H9 (cell line): ENCODE measurements around the gene EPHA4. TPM values are rescaled to one million over a fixed set of nuclear protein-coding genes. Genes with fewer than 3 reads are reported as not detected.
A peak's percentile ranks its signal among the peaks of the same experiment; 100 is the strongest.

Source experiments
- DNase-seq: peaks from one replicate; pipeline ENCODE4 v3.0.0-alpha.2; 2017
- H2AFZ ChIP-seq: one replicate; pipeline ENCODE4 v1.6.1; 2013; ENCODE audit warnings: mild to moderate bottlenecking, low read length, control low read depth, moderate library complexity
- H2AK5ac ChIP-seq: 2 replicates; pipeline ENCODE4 v1.6.1; 2013; ENCODE audit warnings: low read length, control low read depth, mixed read lengths; ENCODE audit not compliant: insufficient read length
- H2BK120ac ChIP-seq: one replicate; pipeline ENCODE4 v1.6.1; 2013; ENCODE audit warnings: low read depth, mild to moderate bottlenecking, low read length, control low read depth, inconsistent platforms; ENCODE audit not compliant: poor library complexity, severe bottlenecking
- H2BK12ac ChIP-seq: 2 replicates; pipeline ENCODE4 v1.6.1; 2013; ENCODE audit warnings: low read length, control low read depth, mixed read lengths, low read depth; ENCODE audit not compliant: insufficient read length
- H2BK15ac ChIP-seq: 2 replicates; pipeline ENCODE4 v1.6.1; 2013; ENCODE audit warnings: low read depth, low read length, control low read depth
- H2BK20ac ChIP-seq: one replicate; pipeline ENCODE4 v1.6.1; 2013; ENCODE audit warnings: low read depth, mild to moderate bottlenecking, low read length, control low read depth, inconsistent platforms; ENCODE audit not compliant: poor library complexity, severe bottlenecking
- H2BK5ac ChIP-seq: 2 replicates; pipeline ENCODE4 v1.6.1; 2013; ENCODE audit warnings: low read length, control low read depth, mixed read lengths; ENCODE audit not compliant: insufficient read length
- H3K14ac ChIP-seq: 2 replicates; pipeline ENCODE4 v1.6.1; 2013; ENCODE audit warnings: low read length, control low read depth; ENCODE audit not compliant: insufficient read depth
- H3K18ac ChIP-seq: 2 replicates; pipeline ENCODE4 v1.6.1; 2013; ENCODE audit warnings: low read depth, mild to moderate bottlenecking, mixed read lengths, low read length, control low read depth; ENCODE audit not compliant: insufficient read length
- H3K23ac ChIP-seq: 2 replicates; pipeline ENCODE4 v1.6.1; 2013; ENCODE audit warnings: low read length, control low read depth, mixed read lengths, low read depth; ENCODE audit not compliant: insufficient read length
- H3K23me2 ChIP-seq: 2 replicates; pipeline ENCODE4 v1.6.1; 2013; ENCODE audit warnings: low read depth, mild to moderate bottlenecking, mixed read lengths, low read length, control low read depth; ENCODE audit not compliant: insufficient read length, poor library complexity, severe bottlenecking
- H3K27ac ChIP-seq: 2 replicates; pipeline ENCODE4 v1.5.1; 2013; ENCODE audit warnings: low read length, control low read depth, mixed read lengths, low read depth; ENCODE audit not compliant: insufficient read length
- H3K27me3 ChIP-seq: 2 replicates; pipeline ENCODE4 v1.6.1; 2013; ENCODE audit warnings: low read length, control low read depth, inconsistent platforms; ENCODE audit not compliant: insufficient read depth
- H3K4ac ChIP-seq: 2 replicates; pipeline ENCODE4 v1.6.1; 2013; ENCODE audit warnings: low read depth, mild to moderate bottlenecking, control low read depth, inconsistent platforms, low read length, moderate library complexity
- H3K4me1 ChIP-seq: 2 replicates; pipeline ENCODE4 v1.6.1; 2013; ENCODE audit warnings: low read length, control low read depth, inconsistent platforms; ENCODE audit not compliant: insufficient read depth
- H3K4me2 ChIP-seq: 2 replicates; pipeline ENCODE4 v1.6.1; 2013; ENCODE audit warnings: low read length, control low read depth, mixed read lengths; ENCODE audit not compliant: insufficient read length, insufficient read depth
- H3K56ac ChIP-seq: 2 replicates; pipeline ENCODE4 v1.6.1; 2013; ENCODE audit warnings: low read depth, mild to moderate bottlenecking, mixed read lengths, low read length, control low read depth; ENCODE audit not compliant: insufficient read length
- H3K79me1 ChIP-seq: 2 replicates; pipeline ENCODE4 v1.6.1; 2013; ENCODE audit warnings: low read depth, mild to moderate bottlenecking, moderate library complexity, low read length, control low read depth, inconsistent platforms; ENCODE audit not compliant: insufficient read depth, poor library complexity, severe bottlenecking
- H3K79me2 ChIP-seq: 2 replicates; pipeline ENCODE4 v1.6.1; 2013; ENCODE audit warnings: low read length, control low read depth, inconsistent platforms; ENCODE audit not compliant: insufficient read depth
- H3K9ac ChIP-seq: 2 replicates; pipeline ENCODE4 v1.6.1; 2013; ENCODE audit warnings: low read length, control low read depth, mixed read lengths; ENCODE audit not compliant: insufficient read length; ENCODE audit errors: extremely low read depth
- H3K9me3 ChIP-seq: one replicate; pipeline ENCODE4 v1.6.1; 2013; ENCODE audit warnings: low read depth, low read length, inconsistent platforms; ENCODE audit not compliant: control insufficient read depth
- H3T11ph ChIP-seq: one replicate; pipeline ENCODE4 v1.6.1; 2013; ENCODE audit warnings: mild to moderate bottlenecking, low read length, control low read depth, inconsistent platforms
- H4K20me1 ChIP-seq: one replicate; pipeline ENCODE4 v1.6.1; 2013; ENCODE audit not compliant: control insufficient read depth, insufficient read length, insufficient read depth
- H4K5ac ChIP-seq: 2 replicates; pipeline ENCODE4 v1.6.1; 2013; ENCODE audit warnings: low read depth, mild to moderate bottlenecking, mixed read lengths, low read length, control low read depth; ENCODE audit not compliant: insufficient read length
- H4K8ac ChIP-seq: replicated peaks from 2 replicates; pipeline ENCODE4 v1.6.1; 2013; ENCODE audit warnings: low read length, control low read depth, mixed read lengths, low read depth; ENCODE audit not compliant: insufficient read length
- H4K91ac ChIP-seq: 2 replicates; pipeline ENCODE4 v1.6.1; 2013; ENCODE audit warnings: low read depth, mild to moderate bottlenecking, moderate library complexity, mixed read lengths, low read length, control low read depth; ENCODE audit not compliant: insufficient read length
- H3K27ac Mint-ChIP-seq, 3 experiments: 2 replicates in 2 of 3; 3 replicates in 1 of 3; pipeline ENCODE4 v1.8.0; 2020 to 2021; ENCODE audit warnings: mixed read lengths in 3 of 3, mild to moderate bottlenecking in 1 of 3, moderate library complexity in 1 of 3
- H3K27me3 Mint-ChIP-seq: 2 replicates; pipeline ENCODE4 v1.8.0; 2021; ENCODE audit warnings: low read depth, mild to moderate bottlenecking, moderate library complexity, mixed read lengths
- H3K36me3 Mint-ChIP-seq, 3 experiments: 2 replicates in 2 of 3; 3 replicates in 1 of 3; pipeline ENCODE4 v1.8.0; 2020 to 2021; ENCODE audit warnings: low read depth in 3 of 3, mixed read lengths in 3 of 3; ENCODE audit not compliant: insufficient read depth in 1 of 3
- H3K4me1 Mint-ChIP-seq, 2 experiments: 2 replicates each; pipeline ENCODE4 v1.8.0; 2020; ENCODE audit warnings: mixed read lengths in 2 of 2
- H3K4me3 Mint-ChIP-seq, 2 experiments: 2 replicates in 1 of 2; 3 replicates in 1 of 2; pipeline ENCODE4 v1.8.0; 2020 to 2021; ENCODE audit warnings: mild to moderate bottlenecking in 2 of 2, mixed read lengths in 2 of 2, moderate library complexity in 1 of 2
- H3K9me3 Mint-ChIP-seq, 2 experiments: 2 replicates in 1 of 2; 3 replicates in 1 of 2; pipeline ENCODE4 v1.8.0; 2020; ENCODE audit warnings: mild to moderate bottlenecking in 2 of 2, mixed read lengths in 2 of 2, moderate library complexity in 1 of 2
- CTCF ChIP-seq: fragments of 200-600 bp; sonication (generic); conservative IDR thresholded peaks from 3 replicates; pipeline ENCODE4 v1.8.0; 2021; ENCODE audit warnings: antibody characterized with exemption, mild to moderate bottlenecking
- WGBS: extraction: QIAGEN DNeasy Blood & Tissue Kit; methylation state at CpG from one replicate; pipeline ENCODE4 v1.1.7; 2013; ENCODE audit warnings: missing lambda C conversion rate, low lambda C conversion rate, mixed read lengths; ENCODE audit not compliant: insufficient read length; ENCODE audit errors: extremely low coverage; 5-methylcytosine and 5-hydroxymethylcytosine counted together
- total RNA-seq: library from RNA; stranded (reverse); gene quantifications from 2 replicates; pipeline ENCODE4 v1.2.1, GENCODE V29; 2021

The EPHA4 gene
- total RNA-seq, 1 experiment from 2014 or later, result 25.1 TPM

- H3K9ac ChIP-seq, result no peak overlapping the region
- no peaks in the 10 kb centered on the region for H3K79me1 ChIP-seq
- H2BK12ac ChIP-seq, result no peak overlapping the region
- no peak overlapping the region for H2BK20ac ChIP-seq
- H3K79me2 ChIP-seq, result no peaks in the 10 kb centered on the region
- H4K20me1 ChIP-seq, result no peaks in the 10 kb centered on the region
- no peak overlapping the region for H4K91ac ChIP-seq
- Mint-ChIP-seq H3K27me3 (no peaks in the 10 kb centered on the region), H3K27ac (peak overlapping the region in 1 of 3 experiments; percentile 62; a peak in 3 of 7 replicates), H3K9me3 (no peaks in the 10 kb centered on the region), H3K36me3 (peaks cover 6 to 37% (median 14%) of the 10 kb centered on the region in 3 experiments), H3K4me3 (no peak overlapping the region), H3K4me1 (peaks cover 27 to 37% of the 10 kb centered on the region in 2 experiments)
- H3K27me3 ChIP-seq, result no peaks in the 10 kb centered on the region
- H3K14ac ChIP-seq, result no peak overlapping the region
- no peak overlapping the region for H3K56ac ChIP-seq
- H2BK5ac ChIP-seq, result no peak overlapping the region
- no peaks in the 10 kb centered on the region for H3K4me1 ChIP-seq
- H3K27ac ChIP-seq, result no peak overlapping the region
- no peak overlapping the region for H3K4ac ChIP-seq
- WGBS, result no CpG with 5 or more reads among the region's 7 CpGs
- no peak overlapping the region for H4K8ac ChIP-seq
- H2AK5ac ChIP-seq, result no peak overlapping the region
- H3K18ac ChIP-seq, result no peak overlapping the region
- H3K4me2 ChIP-seq, result no peak overlapping the region
- no peak overlapping the region for H3K23ac ChIP-seq
- no peak overlapping the region for H2BK15ac ChIP-seq
- no peaks in the 10 kb centered on the region for H3K23me2 ChIP-seq
- H3T11ph ChIP-seq, result no peak overlapping the region
- H4K5ac ChIP-seq, result no peak overlapping the region
- DNase-seq, result no peak
- no peak for TF ChIP-seq CTCF
- H2AFZ ChIP-seq, result no peak overlapping the region
- no peaks in the 10 kb centered on the region for H3K9me3 ChIP-seq
- no peak overlapping the region for H2BK120ac ChIP-seq
Measured at GRCh38 chr2:221434142-221434541, 138.0 kb downstream of the EPHA4 start.
